Right atrium auricular region (tissue), 2 donors: ENCODE results near the gene BAG5. TPM values are rescaled to one million over a fixed set of nuclear protein-coding genes. Genes with fewer than 3 reads are reported as not detected.
A peak's percentile ranks its signal among the peaks of the same experiment; 100 is the strongest.

Source experiments
- DNase-seq: peaks from one replicate; pipeline ENCODE4 v3.0.0-alpha.2; 2019; ENCODE audit warnings: low spot score
- H3K27ac ChIP-seq, 2 donors: fragments of 200-600 bp; sonication (generic); 1 replicate in 1 of 2; 2 replicates in 1 of 2; pipeline ENCODE4 v1.5.1; 2016 to 2019
- H3K27me3 ChIP-seq, 2 donors: fragments of 200-600 bp; sonication (generic); one replicate each; pipeline versions ENCODE4 v1.5.1 to v1.6.0; 2017 to 2019
- H3K36me3 ChIP-seq: fragments of 200-600 bp; sonication (generic); one replicate; pipeline ENCODE4 v1.5.1; 2016
- H3K4me1 ChIP-seq, 2 donors: fragments of 200-600 bp; sonication (generic); one replicate each; pipeline versions ENCODE4 v1.5.1 to v1.6.0; 2017 to 2019
- H3K4me3 ChIP-seq, 2 donors: fragments of 200-600 bp; sonication (generic); 1 replicate in 1 of 2; 2 replicates in 1 of 2; pipeline ENCODE4 v1.5.1; 2017 to 2019; ENCODE audit warnings: mild to moderate bottlenecking in 1 of 2, moderate library complexity in 1 of 2
- H3K9me3 ChIP-seq, 2 donors: fragments of 200-600 bp; sonication (generic); one replicate each; pipeline ENCODE4 v1.5.1; 2019
- CTCF ChIP-seq, 2 donors: fragments of 200-600 bp; sonication (generic); IDR thresholded peaks; one replicate each; pipeline ENCODE4 v1.5.1; 2019; ENCODE audit warnings: antibody characterized with exemption in 2 of 2
- total RNA-seq, 2 donors: library from RNA; depleted of rRNA; stranded (reverse); fragments of >200 nt; gene quantifications; one replicate each; pipeline ENCODE4 v1.1.0, GENCODE V29; 2016

The BAG5 gene
- total RNA-seq, 2 donors from 2014 or later = 16.1 to 17.7 TPM

GRCh38 chr14:103530831-103531230 lies 31.6 kb downstream of the BAG5 start:
- Histone ChIP-seq H3K9me3 (no peaks in the 10 kb centered on the region), H3K27me3 (no peaks in the 10 kb centered on the region), H3K4me1 (peaks cover 0 to 49% of the 10 kb centered on the region in 2 donors), H3K4me3 (no peak overlapping the region), H3K36me3 (peaks cover 7% of the 10 kb centered on the region), H3K27ac (no peak overlapping the region)
- no peak for DNase-seq
- no peak for TF ChIP-seq CTCF (IDR thresholded peaks at IDR 0.05)

DNA sequence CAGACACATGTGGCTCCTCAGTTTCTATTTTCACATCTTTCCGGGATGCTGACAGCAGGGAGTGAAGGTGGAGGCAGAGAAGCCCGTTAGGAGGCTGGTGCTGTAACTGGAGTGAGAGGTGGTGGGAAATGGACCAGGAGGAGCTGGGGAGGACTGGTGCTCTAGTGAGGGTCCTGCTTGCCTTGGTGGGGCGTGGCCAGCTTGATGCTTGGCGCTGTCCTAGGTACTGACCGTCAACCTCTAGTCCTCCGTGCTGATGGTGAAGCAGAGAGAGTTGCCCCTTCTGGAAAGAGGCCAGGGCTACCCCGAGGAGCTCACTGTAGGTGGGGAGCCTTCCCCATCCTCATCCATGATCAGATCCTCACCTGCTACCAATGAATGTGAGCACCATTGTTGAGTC lies 32.1 kb downstream of the BAG5 start:
- no peak overlapping the region for H3K4me3 ChIP-seq
- H3K4me1 ChIP-seq = peaks cover 0 to 51% of the 10 kb centered on the region in 2 donors
- H3K27ac ChIP-seq = no peak overlapping the region
- DNase-seq = no peak
- H3K9me3 ChIP-seq = no peaks in the 10 kb centered on the region
- H3K27me3 ChIP-seq = no peaks in the 10 kb centered on the region
- H3K36me3 ChIP-seq = peaks cover 7% of the 10 kb centered on the region
- TF ChIP-seq CTCF (IDR thresholded peaks at IDR 0.05) = no peak

DNA sequence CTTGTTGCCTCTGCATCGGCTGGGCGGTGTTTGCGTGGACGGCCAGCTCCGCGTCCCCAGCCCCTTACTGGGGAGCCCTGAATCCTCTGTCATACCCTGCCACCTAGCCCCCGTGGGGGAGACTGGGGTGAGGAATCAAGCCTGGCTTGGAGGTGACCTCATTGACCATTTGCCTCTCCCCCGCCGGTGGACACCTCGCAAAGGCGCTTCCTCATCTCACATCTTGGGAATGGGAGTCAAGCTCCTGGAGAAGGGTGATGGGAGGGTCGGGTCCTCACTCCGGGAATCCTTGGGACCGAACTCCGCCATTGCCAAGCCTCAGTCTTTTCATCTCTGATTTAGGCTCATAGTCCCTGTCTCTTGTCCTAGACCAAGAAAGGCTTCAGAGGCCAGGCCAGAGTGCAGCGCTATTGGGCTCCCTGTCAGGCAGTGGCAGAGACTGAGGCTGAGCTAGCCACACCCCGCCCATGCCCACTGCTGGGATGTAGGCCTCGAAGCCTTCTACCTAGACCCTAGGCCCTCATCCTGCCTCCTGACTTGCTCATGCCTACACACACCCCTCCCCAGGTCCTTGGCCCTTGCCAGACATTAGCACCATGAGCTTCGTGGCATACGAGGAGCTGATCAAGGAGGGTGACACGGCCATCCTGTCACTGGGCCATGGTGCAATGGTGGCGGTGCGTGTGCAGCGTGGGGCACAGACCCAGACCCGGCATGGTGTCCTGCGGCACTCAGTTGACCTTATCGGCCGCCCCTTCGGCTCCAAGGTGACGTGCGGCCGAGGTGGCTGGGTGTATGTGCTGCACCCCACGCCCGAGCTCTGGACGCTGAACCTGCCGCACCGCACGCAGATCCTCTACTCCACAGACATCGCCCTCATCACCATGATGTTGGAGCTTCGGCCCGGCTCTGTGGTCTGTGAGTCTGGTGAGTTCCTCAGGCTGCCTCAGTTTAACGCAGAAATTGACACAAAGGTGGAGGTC lies 32.8 kb downstream of the BAG5 start:
- Histone ChIP-seq H3K36me3 (peaks cover 7% of the 10 kb centered on the region), H3K4me3 (peak overlapping the region; percentile 84 to 90), H3K4me1 (peaks cover 0 to 52% of the 10 kb centered on the region in 2 donors), H3K27me3 (no peaks in the 10 kb centered on the region), H3K27ac (peak overlapping the region; percentile 93 to 98), H3K9me3 (no peaks in the 10 kb centered on the region)
- DNase-seq = no peak
- TF ChIP-seq CTCF (IDR thresholded peaks at IDR 0.05) = no peak

DNA sequence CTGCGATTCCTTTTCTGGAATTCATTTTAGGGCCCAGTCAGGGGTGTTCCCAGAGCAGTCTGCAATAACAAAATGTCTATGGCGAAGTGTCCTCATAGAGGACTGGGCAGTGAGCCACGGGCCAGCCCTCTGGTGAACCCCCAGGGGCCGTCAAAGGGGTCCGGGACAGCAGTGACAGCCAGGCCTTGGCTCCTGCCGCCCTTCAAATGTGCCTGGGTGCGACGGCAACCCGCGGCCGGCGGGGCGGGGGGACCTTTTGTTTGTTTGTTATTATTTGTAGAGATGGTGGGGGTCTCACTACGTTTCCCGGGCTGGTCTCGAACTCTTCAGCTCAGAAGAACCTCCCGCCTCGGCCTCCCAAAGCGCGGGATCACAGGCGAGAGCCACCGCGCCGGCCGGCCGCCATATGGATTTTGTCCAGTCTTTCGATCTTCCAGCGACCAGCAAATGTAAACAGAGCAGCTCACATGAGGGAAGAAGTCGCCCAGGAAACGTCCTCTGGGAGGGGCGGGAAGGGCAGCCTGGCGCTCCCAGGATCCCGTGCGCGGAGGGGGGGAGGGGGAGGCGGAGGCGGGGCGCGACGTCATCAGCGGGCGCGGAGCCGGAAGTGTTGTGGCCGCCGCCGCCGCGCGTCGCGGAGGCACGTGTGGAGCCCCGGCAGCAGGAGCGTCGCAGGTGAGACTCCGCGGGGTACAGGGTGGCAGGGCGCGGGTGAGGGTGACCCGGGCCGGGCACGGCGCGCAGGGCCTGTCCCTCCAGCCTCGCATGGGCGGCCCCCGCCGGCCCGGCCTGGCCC lies 33.7 kb downstream of the BAG5 start, which contains the start of gene TRMT61A:
Gene TRMT61A, plus strand, starts transcription at position 610 of the 796 bp plus-strand sequence. CDS start 783 bp downstream, outside the sequence.
- peak; percentile 91 for DNase-seq
- Histone ChIP-seq H3K27me3 (no peaks in the 10 kb centered on the region), H3K27ac (peak within 1 kb of the TSS; percentile 93 to 98), H3K9me3 (no peaks in the 10 kb centered on the region), H3K4me1 (peaks cover 0 to 56% of the 10 kb centered on the region in 2 donors), H3K36me3 (peaks cover 7% of the 10 kb centered on the region), H3K4me3 (peak within 1 kb of the TSS; percentile 84 to 90)
- no peak for TF ChIP-seq CTCF (IDR thresholded peaks at IDR 0.05)

DNA sequence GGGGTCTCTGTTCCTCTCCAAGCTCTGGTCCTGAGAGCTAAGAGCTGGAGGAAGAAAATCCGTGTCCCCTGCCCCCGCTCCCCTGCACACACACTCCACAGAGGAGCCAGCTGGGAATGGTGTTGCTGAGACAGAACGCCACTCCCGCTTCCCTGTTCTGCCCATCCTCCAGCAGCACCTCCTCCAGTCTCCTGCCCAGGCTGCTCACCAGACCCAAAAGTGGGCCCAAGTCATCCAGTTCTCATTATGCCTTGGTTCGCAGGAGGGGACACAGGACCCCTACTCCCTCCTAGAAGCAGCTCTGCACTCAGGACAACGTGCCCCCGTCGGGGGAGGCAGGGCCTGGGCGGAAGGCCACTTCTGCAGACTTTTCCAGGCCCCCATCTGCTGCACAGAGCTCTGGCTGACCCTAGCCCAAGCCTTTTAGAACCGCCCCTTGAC lies 34.3 kb downstream of the BAG5 start:
- Histone ChIP-seq H3K4me1 (peaks cover 0 to 58% of the 10 kb centered on the region in 2 donors), H3K4me3 (peak overlapping the region; percentile 84 to 90)
- no peak for DNase-seq

More for the DNA sequence above, 34.3 kb downstream of the BAG5 start:
- no peaks in the 10 kb centered on the region for H3K9me3 ChIP-seq
- H3K27me3 ChIP-seq = no peaks in the 10 kb centered on the region
- no peak for TF ChIP-seq CTCF (IDR thresholded peaks at IDR 0.05)
- H3K36me3 ChIP-seq = peaks cover 1% of the 10 kb centered on the region
- peak overlapping the region; percentile 93 to 98 for H3K27ac ChIP-seq
